ENCODE results near the gene KDELR1.
A peak's percentile ranks its signal among the peaks of the same experiment; 100 is the strongest.
"Not testable (repeated sequence)": the region's sequence is repeated elsewhere in the genome, so short reads cannot be mapped to it uniquely, and the experiment has no call there.

The KDELR1 gene

DNA sequence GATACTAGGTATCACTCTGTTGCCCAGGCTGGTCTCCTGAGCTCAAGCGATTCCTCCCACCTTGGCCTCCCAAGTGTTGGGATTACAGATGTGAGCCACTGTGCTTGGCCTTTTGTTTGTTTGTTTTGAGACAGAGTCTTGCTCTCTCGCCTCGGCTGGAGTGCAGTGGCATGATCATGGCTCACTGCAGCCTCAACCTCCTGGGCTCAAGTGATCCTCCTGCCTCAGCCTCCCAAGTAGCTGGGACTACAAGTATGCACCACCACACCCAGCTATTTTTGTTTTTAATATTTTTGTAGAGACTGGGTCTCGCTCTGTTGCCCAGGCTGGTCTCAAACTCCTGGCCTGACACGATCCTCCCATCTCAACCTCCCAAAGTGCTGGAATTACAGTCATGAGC lies 19.6 kb downstream of the KDELR1 start:
- DNase-seq (ENCODE audit: low read depth in 3 of 3, low spot score in 1 of 3), result not testable (repeated sequence)

DNA sequence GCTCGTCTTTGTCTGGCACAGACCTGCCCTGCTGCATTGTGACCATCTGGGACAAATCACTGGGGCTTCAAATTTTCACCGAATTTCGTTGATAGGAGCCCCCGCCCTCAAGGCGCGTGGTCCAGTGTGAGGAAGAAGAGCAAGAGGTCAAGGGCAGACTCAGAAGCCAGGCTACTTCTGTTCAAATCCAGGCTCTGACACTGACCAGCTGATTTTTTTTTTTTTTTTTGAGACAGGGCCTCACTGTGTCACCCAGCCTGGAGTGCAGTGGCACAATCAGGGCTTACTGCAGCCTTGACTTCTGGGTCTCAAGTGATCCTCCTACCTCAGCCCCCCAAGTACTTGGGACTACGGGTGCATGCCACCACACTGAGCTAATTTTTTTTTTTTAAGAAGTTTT lies 20.0 kb downstream of the KDELR1 start:
- no peak for DNase-seq (ENCODE audit: low read depth in 3 of 3, low spot score in 1 of 3)

- DNase-seq (ENCODE audit: low read depth in 3 of 3, low spot score in 1 of 3), result no peak
Observed at GRCh38 chr19:48370955-48371354, 20.4 kb downstream of the KDELR1 start.

DNA sequence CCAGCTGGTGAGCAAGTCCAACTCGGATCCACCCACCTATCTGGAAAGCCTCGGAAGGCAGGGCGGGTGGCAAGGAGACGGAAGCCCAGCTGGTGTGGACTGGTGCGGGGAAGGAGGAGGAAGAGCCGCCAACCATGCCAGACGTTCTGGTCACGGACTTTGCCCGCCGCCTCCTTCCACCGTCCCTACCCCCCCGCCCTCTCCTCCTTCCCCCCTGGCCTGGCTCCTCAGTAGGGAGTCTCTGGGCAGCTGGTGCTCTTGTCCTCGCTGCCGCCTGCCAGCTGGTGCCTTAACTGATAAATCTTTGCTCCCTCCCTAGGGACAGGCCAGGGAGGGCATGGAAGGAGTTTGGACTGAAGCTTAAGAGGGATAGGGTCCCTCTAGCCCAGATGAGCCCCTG lies 22.4 kb downstream of the KDELR1 start:
- DNase-seq (ENCODE audit: low read depth in 3 of 3, low spot score in 1 of 3), result no peak

GRCh38 chr19:48367855-48368254 lies 23.5 kb downstream of the KDELR1 start:
- DNase-seq (ENCODE audit: low read depth in 3 of 3, low spot score in 1 of 3), result no peak

DNA sequence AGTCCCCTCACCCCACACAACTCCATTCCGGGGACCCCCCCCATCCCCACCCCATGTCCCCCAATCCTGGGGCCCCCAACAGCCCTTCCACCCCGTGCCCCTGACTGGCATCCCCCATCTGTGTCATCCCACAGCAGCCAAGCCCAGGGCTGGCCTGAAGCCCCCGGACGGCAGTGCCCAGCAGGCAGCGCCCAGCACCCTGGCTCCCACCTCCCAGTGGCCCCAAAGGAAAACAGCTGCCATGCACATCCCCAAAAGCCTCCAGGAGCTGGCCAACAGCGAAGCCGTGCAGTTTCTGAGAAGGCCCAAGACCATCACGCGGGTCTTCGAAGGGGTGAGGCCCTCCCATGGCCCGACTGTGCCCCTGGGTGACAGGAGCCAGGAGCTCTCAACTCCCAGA lies 25.7 kb downstream of the KDELR1 start:
- no peak for DNase-seq (ENCODE audit: low read depth in 3 of 3, low spot score in 1 of 3)

GRCh38 chr19:48364598-48365348 lies 26.6 kb downstream of the KDELR1 start:
- no peak for DNase-seq (ENCODE audit: low read depth in 3 of 3, low spot score in 1 of 3)

DNA sequence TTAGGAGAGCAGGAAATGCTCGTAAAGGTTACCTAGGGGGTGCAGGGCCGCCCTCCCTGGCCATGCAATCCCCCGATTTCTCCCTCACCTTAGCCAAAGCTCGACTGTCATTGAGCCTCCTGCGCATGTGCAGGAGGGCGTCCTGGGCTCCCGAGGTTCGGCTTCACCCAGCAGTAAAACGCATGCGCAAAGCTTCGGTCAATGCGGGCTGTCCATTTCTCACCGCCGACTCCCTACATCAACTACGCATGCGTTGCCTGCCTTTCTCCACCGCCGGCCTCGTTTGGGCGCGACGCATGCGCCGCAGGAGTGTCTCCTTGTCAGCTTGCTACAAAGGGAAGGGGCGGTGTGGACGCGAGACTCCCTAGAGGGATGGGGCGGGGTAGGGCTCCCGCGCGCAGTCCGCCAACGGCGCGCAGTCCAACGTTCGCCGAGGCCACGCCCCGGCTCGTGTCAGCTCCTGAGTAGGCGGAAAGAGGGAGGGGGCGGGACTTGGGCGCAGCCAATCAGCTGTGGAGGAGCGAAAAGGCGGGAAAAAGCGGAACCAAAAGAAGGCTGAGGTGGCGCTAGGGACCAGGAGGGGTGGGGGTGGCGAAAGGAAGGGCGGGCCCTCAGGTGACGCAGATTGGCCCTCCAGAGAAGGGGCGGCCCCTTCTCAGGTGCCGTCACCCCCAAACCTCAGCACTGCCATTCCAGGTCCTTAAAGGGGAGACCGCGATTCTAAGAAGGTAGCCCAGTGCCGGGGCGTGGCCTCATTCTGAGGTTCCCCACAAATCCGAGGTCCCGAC lies 27.3 kb downstream of the KDELR1 start, which contains the start of the genes SYNGR4 and TMEM143:
SYNGR4 (plus strand) TSS at position 558 of the 788 bp plus-strand sequence. CDS start 1,476 bp downstream, outside the sequence.
TMEM143 (minus strand) TSS at position 131 of the 788 bp plus-strand sequence; CDS start at position 111, 20 bp downstream.
- peak; percentile 92 to 98 (median 97) for DNase-seq (ENCODE audit: low read depth in 3 of 3, low spot score in 1 of 3)

DNA sequence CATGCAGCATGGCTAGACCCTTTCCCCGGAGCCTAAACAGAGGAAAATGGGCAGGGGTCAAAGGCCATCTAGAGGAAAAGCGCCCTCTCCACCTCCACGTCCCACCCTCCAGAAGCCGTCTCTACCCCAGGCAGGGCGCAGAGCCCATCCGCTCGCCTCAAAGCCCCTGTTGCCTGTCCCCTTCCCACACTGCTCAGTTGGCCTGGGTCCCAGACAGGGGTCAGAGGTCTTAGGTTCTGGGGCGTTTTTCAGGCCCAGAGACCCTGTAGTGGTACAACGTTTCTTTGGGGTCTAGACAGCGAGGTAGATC lies 27.9 kb downstream of the KDELR1 start:
- no peak for DNase-seq (ENCODE audit: low read depth in 3 of 3, low spot score in 1 of 3)

GRCh38 chr19:48362716-48363499 lies 28.4 kb downstream of the KDELR1 start:
- peak; percentile 67 to 76 (median 69) for DNase-seq (ENCODE audit: low read depth in 3 of 3, low spot score in 1 of 3)

DNA sequence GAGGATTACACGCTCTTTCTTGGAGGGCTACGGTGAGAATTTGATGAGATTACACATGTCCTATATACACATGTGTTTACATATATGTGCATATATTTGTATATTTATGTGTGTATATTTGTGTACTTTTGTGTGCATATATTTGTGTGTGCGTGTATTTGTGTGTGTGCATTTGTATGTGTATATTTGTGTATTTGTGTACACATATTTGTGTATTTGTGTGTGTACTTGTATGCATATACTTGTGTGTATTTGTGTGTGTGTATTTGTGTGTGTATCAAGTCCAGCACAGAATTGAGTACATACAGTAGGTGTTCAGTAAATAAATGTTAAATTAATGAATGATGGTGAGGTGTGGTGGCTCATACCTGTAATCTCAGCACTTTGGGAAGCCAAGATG lies 29.4 kb downstream of the KDELR1 start:
- DNase-seq (ENCODE audit: low read depth in 3 of 3, low spot score in 1 of 3), result no peak

GRCh38 chr19:48359123-48359522 lies 32.2 kb downstream of the KDELR1 start:
- no peak for DNase-seq (ENCODE audit: low read depth in 3 of 3, low spot score in 1 of 3)

GRCh38 chr19:48355365-48355954 lies 35.9 kb downstream of the KDELR1 start:
- DNase-seq (ENCODE audit: low read depth in 3 of 3, low spot score in 1 of 3), result no peak

DNA sequence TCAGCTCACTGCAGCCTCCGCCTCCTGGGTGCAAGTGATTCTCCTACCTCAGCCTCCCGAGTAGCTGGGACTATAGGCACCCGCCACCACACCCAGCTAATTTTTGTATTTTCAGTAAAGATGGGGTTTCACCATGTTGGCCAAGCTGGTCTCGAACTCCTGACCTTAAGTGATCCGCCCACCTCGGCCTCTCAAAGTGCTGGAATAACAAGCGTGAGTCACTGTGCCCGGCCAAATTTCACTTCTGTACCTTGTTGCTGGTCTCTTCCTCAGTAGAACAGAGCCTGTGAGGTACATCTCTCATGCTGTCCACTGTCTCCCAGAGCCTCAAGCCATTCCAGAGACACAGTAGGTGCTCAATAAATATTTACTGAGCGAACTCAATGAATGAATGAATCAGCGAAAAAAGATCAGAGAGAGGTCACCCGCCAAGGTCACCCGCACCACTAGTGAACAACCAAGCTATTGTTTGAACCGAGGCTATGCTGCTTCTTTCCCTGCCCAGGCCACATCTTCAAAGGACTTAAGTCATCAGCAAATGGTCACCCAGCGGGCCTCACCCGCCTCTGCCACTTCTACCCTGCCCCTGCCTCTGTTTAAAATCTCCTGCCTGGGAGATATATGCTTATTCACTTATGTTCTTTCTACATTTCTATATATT lies 36.9 kb downstream of the KDELR1 start:
- no peak for DNase-seq (ENCODE audit: low read depth in 3 of 3, low spot score in 1 of 3)

DNA sequence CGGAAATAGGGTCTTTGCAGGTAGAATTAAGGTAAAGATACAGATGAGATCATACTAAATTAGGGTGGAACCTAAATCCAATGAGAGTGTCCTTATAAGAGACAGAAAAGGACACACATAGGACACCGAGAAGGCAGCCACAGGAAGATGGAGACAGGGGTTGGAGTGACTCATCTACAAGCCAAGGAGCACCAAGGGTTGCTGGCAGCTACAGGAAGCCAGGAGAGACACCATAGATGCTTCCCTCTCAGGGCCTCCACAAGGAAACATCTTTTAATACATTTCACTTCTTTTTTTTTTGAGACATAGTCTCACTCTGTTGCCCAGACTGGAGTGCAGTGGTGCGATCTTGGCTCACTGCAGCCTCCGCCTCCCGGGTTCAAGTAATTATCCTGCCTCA lies 37.7 kb downstream of the KDELR1 start:
- DNase-seq (ENCODE audit: low read depth in 3 of 3, low spot score in 1 of 3), result no peak

DNA sequence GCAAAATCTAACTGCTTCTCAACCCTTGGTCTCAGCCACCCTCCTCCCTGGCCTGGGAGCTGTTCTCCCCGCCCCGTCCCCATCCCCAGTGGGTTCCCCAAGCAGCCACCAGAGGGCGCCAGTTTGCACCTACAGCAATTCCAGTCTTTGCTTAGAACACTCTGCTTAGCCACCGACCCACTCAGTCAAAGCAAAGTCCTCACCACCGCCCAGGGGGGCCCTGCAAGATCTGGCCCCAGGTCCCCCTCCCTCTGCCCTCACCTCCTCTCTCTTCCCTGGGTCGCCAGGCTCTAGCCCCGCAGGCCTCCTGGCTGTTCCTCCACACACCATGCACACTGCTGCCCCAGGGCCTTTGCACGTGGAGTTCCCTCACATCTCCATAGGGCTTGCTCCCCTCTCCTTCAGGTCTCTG lies 40.0 kb downstream of the KDELR1 start:
- peak; percentile 42 to 79 (median 61) for DNase-seq (ENCODE audit: low read depth in 3 of 3, low spot score in 1 of 3)

- no peak for DNase-seq (ENCODE audit: low read depth in 3 of 3, low spot score in 1 of 3)
Observed at GRCh38 chr19:48350856-48351255, 40.5 kb downstream of the KDELR1 start.

- DNase-seq (ENCODE audit: low read depth in 3 of 3, low spot score in 1 of 3), result no peak
Observed at GRCh38 chr19:48348737-48349136, 42.6 kb downstream of the KDELR1 start.

- DNase-seq (ENCODE audit: low read depth in 3 of 3, low spot score in 1 of 3), result no peak
Observed at GRCh38 chr19:48348045-48348444, 43.3 kb downstream of the KDELR1 start.

DNA sequence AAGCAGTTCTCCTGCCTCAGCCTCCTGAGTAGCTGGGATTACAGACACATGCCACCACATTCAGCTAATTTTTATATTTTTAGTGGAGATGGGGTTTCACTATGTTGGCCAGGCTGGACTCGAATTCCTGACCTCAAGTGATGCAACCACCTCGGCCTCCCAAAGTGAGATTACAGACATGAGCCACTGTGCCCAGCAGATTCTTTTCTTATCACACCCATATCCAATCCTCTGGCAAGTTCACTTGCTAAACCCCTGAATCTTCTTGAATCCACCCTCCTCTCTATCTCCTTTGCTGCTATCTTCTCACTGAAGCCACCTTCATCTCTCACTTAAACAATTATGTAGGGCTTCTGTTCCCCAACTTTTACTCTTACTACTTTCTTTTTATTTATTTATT lies 45.2 kb downstream of the KDELR1 start:
- DNase-seq (ENCODE audit: low read depth in 3 of 3, low spot score in 1 of 3), result no peak

DNA sequence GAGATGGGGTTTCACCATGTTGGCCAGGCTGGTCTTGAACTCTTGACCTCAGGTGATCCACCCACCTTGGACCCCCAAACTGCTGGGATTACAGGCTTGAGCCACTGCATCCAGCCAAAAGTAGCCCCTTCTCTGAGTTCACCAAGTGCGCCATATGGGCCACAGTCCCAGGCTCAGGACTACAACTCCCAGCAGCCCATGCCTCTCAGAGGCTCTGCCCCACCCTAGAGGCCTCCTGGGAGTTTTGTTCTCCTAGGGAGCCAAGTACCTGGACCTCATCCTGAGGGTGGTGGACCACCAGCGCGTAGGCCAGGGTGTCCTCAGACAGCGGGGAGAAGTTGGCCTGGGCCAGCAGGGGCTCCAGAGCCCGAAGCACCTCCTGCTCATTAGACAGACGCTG lies 46.5 kb downstream of the KDELR1 start:
- DNase-seq (ENCODE audit: low read depth in 3 of 3, low spot score in 1 of 3), result no peak

All from stimulated activated CD4-positive, alpha-beta T cell treated with anti-CD3 and anti-CD28 coated beads, TNF-alpha, amount 100 ng/mL, for 1 hour (primary cell).